Activated naive CD4-positive, alpha-beta T cell treated with anti-CD3 and anti-CD28 coated beads, Interleukin-2, amount 50 U/mL, for 72 hours (primary cell): ENCODE data around the gene OSBPL10. TPM values are rescaled to one million over a fixed set of nuclear protein-coding genes. Genes with fewer than 3 reads are reported as not detected.
A peak's percentile ranks its signal among the peaks of the same experiment; 100 is the strongest.

Experiments
- ATAC-seq, 2 donors: fragments of 150-1000 bp; cut with Tn5 transposase; 2 replicates each; pipeline ENCODE4 v1.10.0; 2021; ENCODE audit warnings: mild to moderate bottlenecking in 2 of 2, moderate library complexity in 2 of 2
- DNase-seq, 2 donors: peaks; one replicate each; pipeline ENCODE4 v3.0.0; 2021 to 2022; ENCODE audit warnings: low spot score in 2 of 2
- H3K27ac Mint-ChIP-seq, 2 donors: one replicate each; pipeline ENCODE4 v1.8.0; 2022; ENCODE audit warnings: mild to moderate bottlenecking in 2 of 2, mixed read lengths in 2 of 2
- H3K36me3 Mint-ChIP-seq, 2 donors: one replicate each; pipeline ENCODE4 v1.8.0; 2022; ENCODE audit warnings: mixed read lengths in 2 of 2
- H3K9me3 Mint-ChIP-seq, 2 donors: one replicate each; pipeline ENCODE4 v1.8.0; 2022; ENCODE audit warnings: mixed read lengths in 2 of 2
- total RNA-seq, 2 donors: library from RNA; stranded (reverse); gene quantifications; one replicate each; pipeline ENCODE4 v1.2.3, GENCODE V29; 2022

Gene OSBPL10
- total RNA-seq, 2 donors from 2014 or later: 1.1 to 32.6 TPM

DNA sequence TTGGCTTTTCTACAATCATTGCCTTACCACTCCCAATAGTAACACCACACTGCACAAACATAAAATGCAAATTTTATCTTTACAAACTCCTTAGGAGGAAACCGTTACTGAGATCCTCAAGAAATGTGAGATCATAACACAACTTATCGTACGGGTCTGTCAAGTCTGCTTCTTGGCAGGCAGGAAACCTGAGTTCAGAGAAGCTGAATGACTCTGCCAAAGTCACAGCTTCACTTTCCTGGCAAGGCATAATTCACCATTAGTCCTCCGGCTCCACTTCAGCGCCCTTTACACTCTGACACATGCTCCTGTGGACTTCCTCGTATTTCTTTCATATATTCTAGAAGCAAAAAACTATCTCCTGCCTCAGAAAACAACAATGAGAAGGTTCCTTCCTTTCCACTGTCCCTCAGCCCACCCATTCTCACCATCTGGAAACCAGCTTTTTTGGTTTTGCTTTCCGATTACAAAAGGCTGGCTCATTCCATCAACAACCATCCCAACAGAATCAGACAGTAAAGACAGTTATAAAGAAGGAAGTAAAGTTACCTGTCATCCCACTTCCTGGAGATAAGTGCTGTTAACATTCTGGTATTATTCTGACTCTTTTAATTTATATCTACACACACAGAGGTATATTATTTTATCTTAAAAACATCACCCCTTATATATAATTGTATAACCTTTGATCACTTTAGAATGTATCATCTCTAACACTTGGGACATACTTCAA, 225.0 kb downstream of the OSBPL10 start:
- Mint-ChIP-seq H3K27ac (peak overlapping the region; percentile 59 to 98), H3K9me3 (no peaks in the 10 kb centered on the region), H3K36me3 (peaks cover 0 to 35% of the 10 kb centered on the region in 2 donors)
- peak in 1 of 2 donors; percentile 55 for DNase-seq
- peak; percentile 75 to 84 for ATAC-seq

DNA sequence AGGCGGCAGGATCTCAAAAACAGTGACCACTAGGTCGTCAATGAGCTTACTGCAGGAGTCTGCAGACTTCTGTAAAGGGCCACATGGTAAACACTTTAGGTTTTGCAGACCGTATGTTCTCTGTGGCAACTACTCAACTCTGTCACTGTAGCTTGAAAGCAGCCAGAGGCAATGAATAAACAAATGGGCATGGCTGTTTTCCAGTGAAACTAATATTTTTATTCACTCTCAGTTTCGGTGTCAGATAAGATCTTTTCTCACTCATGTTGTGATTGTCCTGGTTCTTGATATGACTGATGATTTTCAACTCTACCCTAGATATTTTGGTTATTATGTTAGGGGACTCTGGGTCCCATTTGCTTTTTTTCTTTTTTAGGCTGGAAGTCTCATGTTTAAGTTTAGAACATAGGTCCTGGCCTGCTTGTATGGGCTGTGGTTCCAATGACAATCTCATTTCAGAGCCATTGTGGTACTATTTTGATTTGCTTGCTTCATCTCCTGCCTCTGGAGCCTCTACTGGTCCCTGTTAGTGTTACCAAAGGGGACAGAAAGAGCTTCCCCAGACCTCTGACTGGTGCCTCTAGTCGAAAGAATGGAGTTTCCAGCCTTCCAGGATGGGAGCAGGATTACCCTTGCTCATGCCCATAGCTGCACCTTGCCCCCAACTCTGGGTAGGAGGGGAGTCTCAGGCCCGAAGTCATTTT, 226.3 kb downstream of the OSBPL10 start:
- ATAC-seq (peak; percentile 55 to 63), DNase-seq (no peak)
- Mint-ChIP-seq H3K27ac (peak overlapping the region in 1 of 2 donors; percentile 98), H3K36me3 (peaks cover 0 to 31% of the 10 kb centered on the region in 2 donors), H3K9me3 (no peaks in the 10 kb centered on the region)

DNA sequence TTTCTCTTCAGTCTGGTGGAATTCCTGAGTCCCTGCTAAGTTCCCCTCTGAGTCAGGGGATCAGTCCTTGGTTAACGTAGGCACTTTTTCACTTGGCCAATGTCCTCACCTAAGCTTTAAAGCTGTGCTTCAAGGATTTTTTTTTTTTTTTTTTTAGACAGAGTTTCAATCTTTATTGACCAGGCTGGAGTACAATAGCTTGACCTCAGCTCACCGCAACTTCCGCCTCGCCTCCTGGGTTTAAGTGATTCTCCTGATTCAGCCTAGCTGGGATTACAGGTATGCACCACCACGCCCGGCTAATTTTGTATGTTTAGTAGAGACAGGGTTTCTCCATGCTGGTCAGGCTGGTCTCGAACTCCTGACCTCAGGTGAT, 228.0 kb downstream of the OSBPL10 start:
- ATAC-seq (no peak), DNase-seq (no peak)
- peaks cover 0 to 25% of the 10 kb centered on the region in 2 donors for H3K36me3 Mint-ChIP-seq
- H3K27ac Mint-ChIP-seq: no peak overlapping the region
- no peaks in the 10 kb centered on the region for H3K9me3 Mint-ChIP-seq

DNA sequence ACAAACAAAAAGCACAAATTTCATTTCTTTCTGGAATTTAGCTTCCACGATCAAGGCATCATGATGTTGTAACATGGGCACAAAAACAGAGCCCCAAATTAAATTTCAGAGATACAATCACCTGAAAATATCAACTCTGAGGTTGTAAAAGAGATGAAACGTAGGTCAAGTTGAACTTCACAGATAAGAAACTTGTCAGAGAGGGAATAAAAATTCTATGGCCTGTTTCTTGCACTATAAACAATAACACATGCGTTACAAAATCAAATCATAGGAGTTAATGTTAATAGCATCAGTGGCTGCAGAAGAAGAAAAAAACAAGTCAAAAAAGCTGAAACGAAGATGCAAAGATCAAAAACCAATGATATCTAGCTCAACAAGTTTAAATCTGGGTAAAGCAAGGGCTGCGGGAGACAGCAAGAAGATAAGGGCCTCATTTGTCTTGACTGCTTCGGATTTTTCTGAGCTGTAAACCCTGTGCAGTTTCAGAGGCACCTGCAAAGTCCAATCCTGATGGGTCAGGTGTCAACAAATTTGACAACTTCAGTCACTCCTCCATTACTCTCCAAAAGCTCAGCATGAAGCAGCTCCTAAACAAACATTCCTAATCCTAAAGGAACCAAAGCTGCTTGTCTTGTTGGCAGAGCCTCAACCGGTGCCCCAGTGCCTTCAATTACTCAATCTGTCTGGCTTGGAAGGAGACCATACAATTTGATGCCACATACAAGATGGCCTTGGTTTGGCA, 228.6 kb downstream of the OSBPL10 start:
- DNase-seq: no peak
- no peak overlapping the region for H3K27ac Mint-ChIP-seq
- peaks cover 0 to 19% of the 10 kb centered on the region in 2 donors for H3K36me3 Mint-ChIP-seq
- ATAC-seq: no peak
- no peaks in the 10 kb centered on the region for H3K9me3 Mint-ChIP-seq

DNA sequence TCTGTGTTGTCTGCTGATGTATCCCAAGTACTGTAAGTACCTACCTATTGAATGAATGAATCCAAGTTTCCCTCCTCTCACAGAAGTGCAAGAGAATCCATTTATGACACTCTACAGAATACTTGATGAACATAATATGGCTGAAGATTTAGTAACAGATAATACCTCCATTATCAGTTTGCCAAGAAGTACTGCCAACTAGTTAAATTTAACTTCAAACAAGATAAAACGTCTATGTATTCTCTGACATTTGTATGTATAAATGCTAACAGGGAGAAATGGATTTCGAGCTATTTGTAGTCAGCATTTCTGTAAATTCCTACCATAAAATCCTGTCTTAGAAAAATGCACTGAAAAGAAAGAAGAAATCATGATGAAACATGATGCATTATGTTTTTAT, 230.7 kb downstream of the OSBPL10 start:
- no peak for DNase-seq
- Mint-ChIP-seq H3K9me3 (no peaks in the 10 kb centered on the region), H3K36me3 (peaks cover 0 to 9% of the 10 kb centered on the region in 2 donors), H3K27ac (no peak overlapping the region)
- no peak for ATAC-seq

DNA sequence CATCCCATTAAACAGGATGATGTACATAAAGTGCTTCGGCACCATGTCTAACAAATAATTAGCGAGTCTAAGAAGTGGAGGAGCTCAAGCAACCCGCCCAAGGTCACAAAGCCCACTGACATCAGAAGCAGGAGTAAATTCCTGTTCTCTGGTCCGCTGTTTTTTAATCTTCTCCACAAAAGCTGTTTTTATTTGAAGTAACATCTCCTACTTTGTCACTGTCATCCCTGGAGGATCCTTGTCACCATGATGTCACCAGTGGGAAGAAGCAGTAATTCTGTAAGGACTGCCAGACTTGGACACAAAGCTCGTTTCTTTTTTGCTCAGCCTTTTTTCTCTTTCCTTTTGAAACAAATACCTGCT, 232.1 kb downstream of the OSBPL10 start:
- Mint-ChIP-seq H3K36me3 (peaks cover 0 to 4% of the 10 kb centered on the region in 2 donors), H3K27ac (no peak overlapping the region), H3K9me3 (no peaks in the 10 kb centered on the region)
- DNase-seq: no peak
- ATAC-seq: no peak

DNA sequence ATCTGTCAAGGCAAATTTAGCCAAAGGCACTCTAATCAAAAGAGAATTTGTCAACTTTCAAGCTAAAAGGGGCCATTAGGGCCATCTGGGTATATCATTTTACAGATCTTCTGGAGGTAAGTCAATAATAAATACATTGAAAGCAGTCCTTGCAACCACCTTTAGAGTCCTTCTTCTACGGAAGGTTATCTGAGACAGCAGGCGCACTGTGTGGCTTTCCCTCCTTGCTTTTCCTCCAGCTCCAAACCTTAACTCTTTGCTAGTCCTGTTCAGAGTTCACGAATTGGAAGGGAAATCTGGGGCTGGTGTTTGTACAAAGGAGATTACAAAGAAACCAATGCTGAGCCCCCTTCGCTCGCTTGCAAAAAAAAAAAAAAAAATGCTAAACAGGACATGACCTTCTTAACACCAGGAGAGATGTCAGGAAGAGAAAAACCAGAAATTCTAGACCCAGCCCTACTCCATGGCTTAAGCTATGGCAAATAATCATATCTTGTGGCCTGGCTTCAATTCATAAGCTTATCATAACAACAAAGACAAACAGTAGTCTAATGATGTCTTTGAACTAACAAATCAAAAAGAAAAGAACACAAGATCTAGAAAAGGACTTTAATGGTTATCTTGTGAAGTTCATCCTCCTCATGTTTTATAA, 232.7 kb downstream of the OSBPL10 start:
- no peaks in the 10 kb centered on the region for H3K36me3 Mint-ChIP-seq
- no peak overlapping the region for H3K27ac Mint-ChIP-seq
- H3K9me3 Mint-ChIP-seq: no peaks in the 10 kb centered on the region
- DNase-seq (no peak), ATAC-seq (no peak)

DNA sequence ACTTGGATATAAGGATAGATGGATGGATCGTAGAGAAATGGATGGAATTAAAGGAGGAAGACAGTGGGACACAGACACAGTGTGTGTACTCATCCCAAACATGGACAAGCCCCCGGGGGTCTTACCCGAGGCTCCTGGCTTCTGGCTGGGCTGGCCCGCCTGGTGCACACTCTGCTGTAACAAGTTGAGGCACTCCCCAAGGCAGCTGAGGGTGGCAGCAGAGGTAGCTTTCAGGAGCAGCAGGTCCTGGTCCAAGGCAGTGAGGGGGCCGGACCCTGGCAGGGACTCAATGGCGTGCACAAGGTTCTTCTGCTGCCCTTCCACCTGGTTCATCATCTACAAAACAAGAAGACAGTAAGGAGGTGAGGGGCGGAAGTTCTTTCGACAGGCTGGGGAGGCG, 233.3 kb downstream of the OSBPL10 start:
- ATAC-seq: no peak
- no peak for DNase-seq
- Mint-ChIP-seq H3K36me3 (no peaks in the 10 kb centered on the region), H3K9me3 (no peaks in the 10 kb centered on the region), H3K27ac (no peak overlapping the region)

DNA sequence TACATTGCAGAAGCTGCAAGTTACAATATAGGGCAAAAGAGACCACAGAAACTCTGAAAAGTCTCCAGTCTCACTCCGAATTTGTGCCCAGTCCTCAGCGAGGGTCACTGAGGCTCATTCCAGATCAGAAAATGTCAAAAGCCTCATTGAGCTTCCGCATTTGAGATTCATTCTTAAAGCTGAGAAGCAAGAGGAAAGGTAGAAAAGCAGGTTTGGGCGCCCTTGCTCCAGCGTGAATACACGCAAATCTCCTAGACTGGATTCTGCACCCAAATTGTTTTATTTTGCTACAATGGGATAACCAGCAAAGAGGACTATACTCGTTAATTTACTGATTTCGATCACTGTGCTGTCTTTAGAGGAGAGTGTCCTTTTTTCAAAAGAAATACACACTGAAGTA, 236.1 kb downstream of the OSBPL10 start:
- no peak for ATAC-seq
- no peak for DNase-seq
- Mint-ChIP-seq H3K9me3 (no peaks in the 10 kb centered on the region), H3K36me3 (no peaks in the 10 kb centered on the region), H3K27ac (no peak overlapping the region)

DNA sequence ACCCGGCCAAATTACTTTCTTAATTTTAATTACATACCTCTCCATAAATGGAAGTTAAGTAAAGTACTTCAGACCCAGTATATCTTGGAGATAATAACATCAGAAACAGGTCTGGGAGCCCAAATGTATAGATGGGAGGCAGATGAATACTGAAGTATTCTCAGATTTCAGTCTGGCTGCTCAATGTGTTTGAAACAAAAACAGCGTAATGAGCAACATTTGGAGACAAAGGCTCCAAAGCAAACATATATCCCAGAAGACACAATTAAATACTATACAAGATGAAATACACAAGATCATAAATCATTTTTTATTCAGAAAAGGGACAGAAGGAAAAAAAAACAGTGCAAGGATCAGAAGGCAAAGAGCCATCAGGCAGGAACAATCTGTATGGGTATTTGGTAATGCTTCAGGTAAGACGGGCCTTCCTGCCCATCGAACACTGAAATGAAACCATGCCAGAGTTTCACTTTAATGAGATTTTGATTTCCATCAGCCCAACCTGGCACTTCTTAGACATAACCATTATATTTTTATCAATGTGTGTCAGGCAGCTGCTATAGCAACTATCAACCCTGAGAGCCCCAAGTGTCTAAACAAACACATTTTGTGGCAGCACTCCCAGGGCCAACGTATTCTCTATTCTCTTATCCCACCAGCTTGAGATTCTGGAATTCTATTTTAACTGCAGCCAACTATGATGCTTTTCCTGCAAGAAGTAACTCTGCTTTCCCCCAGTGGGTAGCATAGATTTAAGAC, 237.6 kb downstream of the OSBPL10 start:
- no peak overlapping the region for H3K27ac Mint-ChIP-seq
- ATAC-seq (no peak), DNase-seq (no peak)
- no peaks in the 10 kb centered on the region for H3K36me3 Mint-ChIP-seq
- H3K9me3 Mint-ChIP-seq: no peaks in the 10 kb centered on the region

DNA sequence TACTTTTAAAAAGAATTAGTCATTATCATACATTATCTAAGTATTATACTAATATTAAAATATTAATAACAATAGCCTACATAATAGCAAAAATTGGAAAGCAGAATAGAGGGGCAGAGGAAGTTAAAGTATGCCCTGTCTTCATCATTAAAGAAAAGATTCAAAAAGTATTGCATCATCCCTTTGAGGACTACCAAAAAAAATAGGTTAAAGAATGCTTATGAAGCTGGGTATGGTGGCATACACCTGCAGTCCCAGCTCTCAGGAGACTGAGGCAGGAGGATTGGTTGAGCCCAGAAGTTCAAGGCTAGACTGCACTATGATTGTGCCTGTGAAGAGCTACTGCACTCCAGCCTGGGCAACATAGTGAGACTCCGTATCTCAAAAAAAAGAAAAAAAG, 240.7 kb downstream of the OSBPL10 start:
- no peak for ATAC-seq
- DNase-seq: no peak
- Mint-ChIP-seq H3K36me3 (no peaks in the 10 kb centered on the region), H3K27ac (no peak overlapping the region), H3K9me3 (no peaks in the 10 kb centered on the region)

DNA sequence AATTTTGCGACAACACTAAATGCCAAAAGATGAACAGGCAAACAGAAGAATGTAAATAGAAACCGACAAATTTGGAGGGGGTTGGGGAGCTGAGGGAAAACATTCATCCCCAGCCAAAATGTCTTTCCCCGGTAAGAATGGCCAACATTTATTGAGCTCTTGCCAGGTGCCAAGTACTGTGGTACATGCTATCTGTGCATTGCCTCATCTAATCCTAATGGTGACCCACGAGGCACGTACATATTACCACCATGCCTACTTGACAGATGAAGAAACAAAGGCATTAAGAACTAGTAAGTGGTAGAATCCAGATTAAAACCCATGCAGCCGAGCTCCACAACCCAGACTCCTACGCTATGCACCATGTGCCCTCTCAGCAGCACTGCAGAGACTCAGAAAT, 242.7 kb downstream of the OSBPL10 start:
- ATAC-seq: no peak
- no peaks in the 10 kb centered on the region for H3K9me3 Mint-ChIP-seq

DNA sequence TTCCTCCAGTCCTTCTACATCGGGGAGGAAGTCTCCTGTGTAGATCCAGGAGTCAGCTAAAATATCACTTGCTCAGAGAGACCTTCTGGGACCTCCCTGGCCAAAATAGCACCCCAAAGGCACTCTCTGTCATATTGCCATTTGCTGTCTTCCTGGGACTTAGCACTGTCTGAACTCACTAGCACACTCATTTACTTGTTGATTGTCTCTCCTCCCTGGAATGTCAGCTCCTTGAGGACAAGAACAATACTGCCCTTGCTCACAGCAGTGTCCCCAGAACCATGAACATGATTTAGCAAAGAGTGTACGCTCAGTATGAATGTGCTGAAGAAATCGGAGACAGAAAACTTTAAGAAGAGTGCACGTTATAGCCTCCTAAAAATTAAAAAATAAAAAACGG, 245.4 kb downstream of the OSBPL10 start:
- H3K36me3 Mint-ChIP-seq: no peaks in the 10 kb centered on the region
- H3K27ac Mint-ChIP-seq: no peak overlapping the region
- ATAC-seq (no peak), DNase-seq (no peak)
- H3K9me3 Mint-ChIP-seq: no peaks in the 10 kb centered on the region

More for the DNA sequence above, 242.7 kb downstream of the OSBPL10 start:
- DNase-seq: no peak
- Mint-ChIP-seq H3K27ac (no peak overlapping the region), H3K36me3 (no peaks in the 10 kb centered on the region)

DNA sequence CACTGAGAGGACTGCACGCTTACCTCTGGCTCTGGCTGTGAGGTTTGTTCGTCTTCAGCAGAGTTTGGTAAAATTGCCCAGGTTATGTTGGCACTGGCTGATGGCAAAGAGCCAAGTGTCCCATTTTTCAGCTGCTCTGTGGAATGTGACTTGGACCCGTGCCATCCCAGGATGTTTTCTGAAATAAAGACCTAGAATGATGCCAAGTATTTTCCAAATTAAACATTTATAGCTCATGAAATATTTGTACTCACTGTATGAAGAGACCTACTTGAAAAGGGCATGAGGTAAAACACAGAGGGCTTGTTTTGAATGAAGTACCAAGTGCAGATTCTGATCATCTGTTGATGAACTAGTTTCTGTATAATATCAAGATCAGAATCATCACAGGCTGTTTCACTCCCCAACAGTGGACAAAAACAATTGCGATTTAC, 247.8 kb downstream of the OSBPL10 start:
- H3K9me3 Mint-ChIP-seq: no peaks in the 10 kb centered on the region
- H3K36me3 Mint-ChIP-seq: no peaks in the 10 kb centered on the region
- ATAC-seq (no peak), DNase-seq (no peak)
- H3K27ac Mint-ChIP-seq: no peak overlapping the region

DNA sequence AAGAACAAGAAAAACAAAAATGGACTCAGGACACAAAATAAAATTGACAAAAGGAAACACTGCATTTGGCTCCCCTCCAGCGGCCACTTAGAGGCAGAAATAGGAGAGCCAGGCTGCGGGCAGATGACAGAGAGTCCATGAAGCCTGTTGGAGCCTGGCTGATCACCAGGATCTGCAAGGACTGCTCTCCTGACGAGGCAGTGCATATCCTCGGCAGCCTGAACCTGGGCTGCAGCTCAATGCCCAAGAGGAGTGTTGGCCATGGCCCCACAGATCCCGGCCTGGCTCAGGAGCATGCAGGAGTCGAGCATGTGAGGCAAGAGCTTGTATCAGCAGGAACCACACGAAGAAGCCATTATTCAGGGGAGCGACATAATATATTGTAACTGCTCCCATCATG, 248.5 kb downstream of the OSBPL10 start:
- ATAC-seq: no peak

DNA sequence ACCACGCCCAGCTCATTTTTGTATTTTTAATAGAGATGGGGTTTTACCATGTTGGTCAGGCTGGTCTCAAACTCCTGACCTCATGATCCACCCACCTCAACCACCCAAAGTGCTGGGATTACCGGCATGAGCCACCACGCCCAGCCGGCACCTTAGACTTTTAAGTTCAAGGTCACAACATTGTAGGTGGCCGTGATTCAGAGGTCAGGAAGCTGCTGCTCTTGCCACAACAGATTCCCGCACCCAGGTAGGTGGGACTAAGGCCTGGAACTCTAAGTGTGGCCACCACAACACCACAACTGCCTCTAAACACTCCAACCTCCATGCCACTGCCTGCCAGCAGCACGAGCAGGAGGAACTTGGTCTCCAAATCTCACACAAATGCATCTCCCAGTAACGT, 251.5 kb downstream of the OSBPL10 start:
- ATAC-seq (no peak), DNase-seq (no peak)
- Mint-ChIP-seq H3K36me3 (no peaks in the 10 kb centered on the region), H3K27ac (no peak overlapping the region), H3K9me3 (no peaks in the 10 kb centered on the region)

More for the DNA sequence above, 248.5 kb downstream of the OSBPL10 start:
- DNase-seq: no peak
- Mint-ChIP-seq H3K9me3 (no peaks in the 10 kb centered on the region), H3K27ac (no peak overlapping the region), H3K36me3 (no peaks in the 10 kb centered on the region)
